GM12872 (cell line): ENCODE data around the gene PLCL1.

ENCODE experiments used
- TF ChIP-seq, protein P1 (sequence below): IDR thresholded peaks from 3 replicates; pipeline ENCODE4 v1.5.1; 2011; ENCODE audit warnings: low read depth, mild to moderate bottlenecking, low read length, moderate library complexity; ENCODE audit not compliant: insufficient read depth

PLCL1 gene

GRCh38 chr2:197947219-197947757, 142.9 kb downstream of the PLCL1 start:
- TF ChIP-seq, protein P1, sequence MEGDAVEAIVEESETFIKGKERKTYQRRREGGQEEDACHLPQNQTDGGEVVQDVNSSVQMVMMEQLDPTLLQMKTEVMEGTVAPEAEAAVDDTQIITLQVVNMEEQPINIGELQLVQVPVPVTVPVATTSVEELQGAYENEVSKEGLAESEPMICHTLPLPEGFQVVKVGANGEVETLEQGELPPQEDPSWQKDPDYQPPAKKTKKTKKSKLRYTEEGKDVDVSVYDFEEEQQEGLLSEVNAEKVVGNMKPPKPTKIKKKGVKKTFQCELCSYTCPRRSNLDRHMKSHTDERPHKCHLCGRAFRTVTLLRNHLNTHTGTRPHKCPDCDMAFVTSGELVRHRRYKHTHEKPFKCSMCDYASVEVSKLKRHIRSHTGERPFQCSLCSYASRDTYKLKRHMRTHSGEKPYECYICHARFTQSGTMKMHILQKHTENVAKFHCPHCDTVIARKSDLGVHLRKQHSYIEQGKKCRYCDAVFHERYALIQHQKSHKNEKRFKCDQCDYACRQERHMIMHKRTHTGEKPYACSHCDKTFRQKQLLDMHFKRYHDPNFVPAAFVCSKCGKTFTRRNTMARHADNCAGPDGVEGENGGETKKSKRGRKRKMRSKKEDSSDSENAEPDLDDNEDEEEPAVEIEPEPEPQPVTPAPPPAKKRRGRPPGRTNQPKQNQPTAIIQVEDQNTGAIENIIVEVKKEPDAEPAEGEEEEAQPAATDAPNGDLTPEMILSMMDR: no peak

DNA sequence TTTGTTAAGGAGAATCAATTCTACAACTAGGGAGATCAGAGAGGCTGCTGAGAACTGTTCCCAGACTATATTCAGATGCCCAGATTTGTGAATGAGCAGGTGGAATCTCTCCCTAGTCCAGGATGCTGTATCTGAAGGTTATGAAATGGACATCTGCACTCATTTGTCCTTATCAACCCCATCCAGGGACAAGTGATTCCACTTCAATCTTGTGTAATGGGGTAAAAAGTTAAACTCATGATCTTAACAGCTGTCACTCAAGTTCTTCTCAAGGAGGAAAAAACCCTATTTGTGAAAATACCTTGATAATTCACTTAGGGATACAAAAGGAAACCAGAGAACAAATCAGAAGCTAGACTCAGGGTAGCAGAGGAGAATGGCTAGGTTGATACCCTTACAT, 144.8 kb downstream of the PLCL1 start:
- TF ChIP-seq, protein P1: no peak

DNA sequence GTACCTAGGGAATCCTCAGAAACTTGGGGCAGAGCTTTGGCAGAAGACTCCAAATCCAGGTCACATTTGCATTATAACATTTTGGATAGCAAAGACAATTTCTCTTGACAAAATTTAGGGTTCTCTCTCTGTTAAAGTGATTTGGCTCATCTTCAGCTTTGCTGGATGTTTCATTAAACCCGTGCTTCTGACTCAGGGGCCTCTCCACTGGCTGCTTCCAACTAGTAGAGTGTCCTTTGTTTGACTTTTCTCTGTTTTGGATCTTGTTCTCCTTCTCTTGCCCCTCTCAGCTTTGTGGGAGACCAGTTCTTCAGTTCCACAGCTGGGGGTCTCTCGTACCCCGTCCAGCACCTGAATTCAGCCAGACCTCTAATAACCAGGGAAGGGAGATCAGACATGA, 145.6 kb downstream of the PLCL1 start:
- TF ChIP-seq, protein P1: no peak

- TF ChIP-seq, protein P1: no peak
These were observed 146.3 kb downstream of the PLCL1 start for GRCh38 chr2:197950724-197951123.

DNA sequence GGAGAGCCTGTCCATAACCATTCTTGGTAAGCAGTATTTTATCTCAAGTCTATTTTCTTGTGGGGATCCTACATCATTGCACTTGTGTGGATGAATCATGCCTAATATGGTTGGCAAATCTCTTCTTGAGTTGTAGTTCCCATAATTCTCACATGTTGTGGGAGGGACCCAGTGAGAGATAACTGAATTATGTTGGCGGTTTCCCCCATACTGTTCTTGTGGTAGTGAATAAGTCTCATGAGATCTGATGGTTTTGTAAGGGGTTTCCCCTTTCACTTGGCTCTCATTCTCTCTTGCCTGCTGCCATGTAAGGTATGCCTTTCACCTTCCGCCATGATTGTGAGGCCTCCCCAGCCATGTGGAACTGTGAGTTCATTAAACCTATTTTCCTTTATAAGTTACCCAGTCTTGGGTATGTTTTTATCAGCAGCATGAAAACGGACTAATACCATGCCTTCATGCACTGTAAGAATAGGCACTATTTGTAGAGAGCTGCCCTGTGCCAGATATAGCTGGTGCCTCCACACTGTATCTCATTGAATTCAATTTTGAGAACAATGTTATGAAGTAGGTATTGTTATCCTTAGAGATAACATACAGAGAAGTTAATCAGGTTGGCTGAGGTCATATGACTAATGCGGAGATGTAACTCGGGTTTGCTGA, 148.3 kb downstream of the PLCL1 start:
- TF ChIP-seq, protein P1: no peak

- TF ChIP-seq, protein P1: no peak
These were observed 149.9 kb downstream of the PLCL1 start for GRCh38 chr2:197954328-197954727.

GRCh38 chr2:197958592-197959150, 154.3 kb downstream of the PLCL1 start:
- TF ChIP-seq, protein P1: no peak
